GM12878 (cell line): Measurements from ENCODE around the gene FOLR2. TPM values are rescaled to one million over a fixed set of nuclear protein-coding genes. Genes with fewer than 3 reads are reported as not detected.

Source experiments
- ATAC-seq: fragments of 200-7000 bp; cut with Tn5 transposase; 3 replicates; pipeline ENCODE4 v1.9.1; 2020; ENCODE audit warnings: mild to moderate bottlenecking, moderate library complexity
- BruUV-seq: library from RNA; stranded (reverse); fragments of 400-500 nt; replicated peaks from 2 replicates; lab custom pipeline; 2021; lab: Mats Ljungman, UMichigan
- CTCF ChIA-PET: fragments of 300-600 bp; sonication (Branson Sonifier 250); formaldehyde crosslinking; extraction: SDS; loops from one replicate; lab custom pipeline; 2021; ENCODE audit warnings: inconsistent platforms; lab: Yijun Ruan, JAX
- POLR2A ChIA-PET: fragments of 350-600 bp; formaldehyde crosslinking; extraction: SDS; loops from one replicate; lab custom pipeline; 2021; ENCODE audit warnings: inconsistent platforms; lab: Charles Lee
- RAD21 ChIA-PET: fragments of 300-600 bp; sonication (Branson Sonifier 250); formaldehyde crosslinking; loops from one replicate; lab custom pipeline; 2023; ENCODE audit warnings: antibody characterized with exemption; ENCODE audit not compliant: unreplicated experiment; lab: Charles Lee
- SMC1A ChIA-PET: fragments of 300-600 bp; sonication (Branson Sonifier 250); formaldehyde crosslinking; loops from one replicate; lab custom pipeline; 2023; ENCODE audit not compliant: unreplicated experiment, uncharacterized antibody; lab: Charles Lee
- DNase-seq: peaks from one replicate; pipeline ENCODE4 v3.0.0-alpha.2; 2011; ENCODE audit warnings: low read depth, low spot score
- FAIRE-seq: peaks from 3 replicates; lab custom pipeline; 2011; peaks lifted over from hg19 to GRCh38; lab: Jason Lieb, UNC
- H2AFZ ChIP-seq: 2 replicates; pipeline ENCODE4 v1.6.0; 2011; ENCODE audit warnings: low read depth, low read length, control low read depth; ENCODE audit not compliant: control insufficient read depth
- H3K27ac ChIP-seq: 2 replicates; pipeline ENCODE4 v1.5.1; 2011; ENCODE audit warnings: control low read depth; ENCODE audit not compliant: control insufficient read depth, insufficient read depth
- H3K27me3 ChIP-seq, 2 experiments: replicated peaks in 1 of 2; 2 replicates each; pipeline versions ENCODE4 v1.6.0 to v1.6.1; 2011; ENCODE audit warnings: low read length in 1 of 2; ENCODE audit not compliant: control insufficient read depth in 2 of 2, insufficient read depth in 2 of 2
- H3K36me3 ChIP-seq, 2 experiments: 2 replicates each; pipeline ENCODE4 v1.5.1; 2011; ENCODE audit warnings: low read length in 1 of 2; ENCODE audit not compliant: control insufficient read depth in 2 of 2, insufficient read depth in 2 of 2
- H3K4me1 ChIP-seq: 2 replicates; pipeline ENCODE4 v1.6.1; 2011; ENCODE audit warnings: mild to moderate bottlenecking, low read length, moderate library complexity, mixed read lengths; ENCODE audit not compliant: control insufficient read depth, insufficient read depth
- H3K4me2 ChIP-seq: 2 replicates; pipeline ENCODE4 v1.6.0; 2011; ENCODE audit warnings: control low read depth; ENCODE audit not compliant: control insufficient read depth, insufficient read depth
- H3K4me3 ChIP-seq: fragments of 200-600 bp; sonication (generic); 2 replicates; pipeline ENCODE4 v1.5.1; 2016
- H3K79me2 ChIP-seq: 2 replicates; pipeline ENCODE4 v1.6.0; 2011; ENCODE audit warnings: low read length; ENCODE audit not compliant: control insufficient read depth, insufficient read depth
- H3K9ac ChIP-seq: 2 replicates; pipeline ENCODE4 v1.8.0; 2011; ENCODE audit warnings: low read length, control low read depth, mixed read lengths; ENCODE audit not compliant: control insufficient read depth, insufficient read depth
- H3K9me3 ChIP-seq: replicated peaks from 3 replicates; pipeline ENCODE4 v1.5.1; 2011; ENCODE audit warnings: mild to moderate bottlenecking, low read length; ENCODE audit not compliant: control insufficient read depth, insufficient read depth
- H4K20me1 ChIP-seq: 2 replicates; pipeline ENCODE4 v1.6.0; 2011; ENCODE audit not compliant: control insufficient read depth, insufficient read depth
- CBX3 ChIP-seq: fragments of 200-600 bp; sonication (generic); IDR thresholded peaks from 2 replicates; pipeline ENCODE4 v1.6.1; 2016; ENCODE audit warnings: low read depth, borderline replicate concordance
- CREB1 ChIP-seq: IDR thresholded peaks from 2 replicates; pipeline ENCODE4 v1.6.1; 2012; ENCODE audit warnings: low read depth, mild to moderate bottlenecking, inconsistent platforms
- FOXK2 ChIP-seq: fragments of 450-650 bp; IDR thresholded peaks from 2 replicates; pipeline ENCODE4 v1.6.1; 2017; ENCODE audit warnings: mild to moderate bottlenecking, moderate library complexity
- JUND ChIP-seq: IDR thresholded peaks from 2 replicates; pipeline ENCODE4 v1.6.1; 2012; ENCODE audit warnings: low read depth, mild to moderate bottlenecking, low read length, improper control_type of control experiment, moderate library complexity
- MTA3 ChIP-seq: IDR thresholded peaks from 2 replicates; pipeline ENCODE4 v1.6.1; 2012; ENCODE audit warnings: low read length, inconsistent platforms, borderline replicate concordance
- SIX5 ChIP-seq: IDR thresholded peaks from 2 replicates; pipeline ENCODE4 v1.6.1; 2011; ENCODE audit warnings: mild to moderate bottlenecking, low read depth, low read length, moderate library complexity; ENCODE audit not compliant: severe bottlenecking
- SMAD5 ChIP-seq: IDR thresholded peaks from 2 replicates; pipeline ENCODE4 v1.6.1; 2016; ENCODE audit warnings: antibody characterized with exemption, low read depth
- SUZ12 ChIP-seq: fragments of 200-600 bp; sonication (generic); IDR thresholded peaks from one replicate; pipeline ENCODE4 v1.6.1; 2018; ENCODE audit warnings: antibody characterized with exemption, mild to moderate bottlenecking; ENCODE audit not compliant: unreplicated experiment
- WRNIP1 ChIP-seq: IDR thresholded peaks from 2 replicates; pipeline ENCODE4 v1.6.1; 2011; ENCODE audit warnings: low read depth, low read length, improper control_type of control experiment, borderline replicate concordance
- ZSCAN29 ChIP-seq: fragments of 450-650 bp; IDR thresholded peaks from 2 replicates; pipeline ENCODE4 v1.6.1; 2017; ENCODE audit warnings: mild to moderate bottlenecking, moderate library complexity
- WGBS: methylation state at CpG from one replicate; pipeline ENCODE4 v1.1.6; 2016; ENCODE audit warnings: low lambda C conversion rate; ENCODE audit not compliant: insufficient replicate concordance, insufficient coverage; ENCODE audit errors: missing lambda C conversion rate; 5-methylcytosine and 5-hydroxymethylcytosine counted together
- in situ Hi-C: fragments of 300-500 bp; cut with MboI; formaldehyde crosslinking; loops from 9 replicates; pipeline ENCODE4 v1.14.3; 2018; ENCODE audit warnings: mixed read lengths
- intact Hi-C: fragments of 100-400 bp; cut with micrococcal nuclease; formaldehyde crosslinking; loops from one replicate; pipeline ENCODE4 v1.14.2; 2022; ENCODE audit not compliant: unreplicated experiment
- polyA plus RNA-seq, 11 experiments: library from polyadenylated mRNA; depleted of rRNA in 4 of 11; unstranded in 6 of 11; stranded (reverse) in 5 of 11; fragments of >200 nt; fragmentation: Nextera tagmentation in 4 of 11; fragmentation: Illumina TruSeq in 1 of 11; extraction: Ambion mirVana in 4 of 11; extraction: Trizol in 1 of 11; gene quantifications; 1 replicate in 1 of 11; 2 replicates in 10 of 11; pipeline versions ENCODE4 v1.2.1 to v1.2.3, GENCODE V29; 2011 to 2016; ENCODE audit warnings: inconsistent platforms in 2 of 11, missing spikeins in 2 of 11, low read depth in 1 of 11
- total RNA-seq, 4 experiments: library from RNA; depleted of rRNA in 3 of 4; stranded (reverse); fragments of >200 nt in 3 of 4; fragmentation: Illumina TruSeq in 1 of 4; extraction: Trizol in 1 of 4; gene quantifications; 2 replicates each; pipeline versions ENCODE4 v1.2.1 to v1.2.3, GENCODE V29; 2013 to 2021
- TF ChIP-seq, protein P1 (sequence below): fragments of 450-650 bp; conservative IDR thresholded peaks from 2 replicates; pipeline ENCODE4 v1.6.1; 2017; ENCODE audit warnings: mild to moderate bottlenecking, moderate library complexity
- TF ChIP-seq, protein P2 (sequence below), 3 experiments: IDR thresholded peaks in 2 of 3; conservative IDR thresholded peaks in 1 of 3; 2 replicates each; pipeline ENCODE4 v1.5.1; 2011; ENCODE audit warnings: low read depth in 3 of 3, low read length in 3 of 3, mild to moderate bottlenecking in 3 of 3, control low read depth in 2 of 3, moderate library complexity in 2 of 3, inconsistent platforms in 1 of 3, mixed read lengths in 1 of 3; ENCODE audit not compliant: control insufficient read depth in 2 of 3, insufficient read depth in 1 of 3; ENCODE audit errors: extremely low read depth in 1 of 3

FOLR2 gene
- total and polyA plus RNA-seq, 10 of the 15 experiments (the other 5 are each of a cell fraction or from before 2014, with no cell fraction given) = 0.10 to 11.1 (median 1.9) TPM

- in situ Hi-C loops = no loop called here
- ChIA-PET RAD21 (no interaction called here), SMC1A (no interaction called here), POLR2A (no interaction called here), CTCF (no interaction called here)
- H3K9me3 ChIP-seq = no peaks in the 10 kb centered on the region; the same call in 2 of the 3 replicates
- no peak for DNase-seq
- no peak for FAIRE-seq
- no peaks in the 10 kb centered on the region for H4K20me1 ChIP-seq
- no TSS peak for BruUV-seq
- no peak overlapping the region for H3K9ac ChIP-seq
- intact Hi-C loops = no loop called here
- TF ChIP-seq WRNIP1 (no peak), SUZ12 (peak; percentile 86)
- H3K4me2 ChIP-seq = no peak overlapping the region
- ATAC-seq = no peak
- no peak overlapping the region for H3K4me3 ChIP-seq
- no peak overlapping the region for H3K27ac ChIP-seq
- no peaks in the 10 kb centered on the region for H3K79me2 ChIP-seq
- no peaks in the 10 kb centered on the region for H3K36me3 ChIP-seq
- WGBS = 31% methylated on average over 45 of the region's 46 CpGs
- H3K4me1 ChIP-seq = no peaks in the 10 kb centered on the region
- peaks cover 11 to 26% of the 10 kb centered on the region in 2 experiments; a peak in 3 of 4 replicates for H3K27me3 ChIP-seq
- no peak overlapping the region for H2AFZ ChIP-seq
Measured at GRCh38 chr11:72244361-72245262, 28.0 kb downstream of the FOLR2 start.

- DNase-seq (no peak), FAIRE-seq (no peak), ATAC-seq (no peak)
- Histone ChIP-seq H3K4me3 (no peak overlapping the region), H3K4me1 (no peaks in the 10 kb centered on the region), H3K27me3 (peaks cover 9 to 24% of the 10 kb centered on the region in 2 experiments; a peak in 3 of 4 replicates), H3K4me2 (no peak overlapping the region), H3K79me2 (no peaks in the 10 kb centered on the region), H4K20me1 (no peaks in the 10 kb centered on the region), H3K27ac (no peak overlapping the region), H2AFZ (no peak overlapping the region), H3K9ac (no peak overlapping the region), H3K36me3 (no peaks in the 10 kb centered on the region), H3K9me3 (no peaks in the 10 kb centered on the region; the same call in 2 of the 3 replicates)
- CTCF ChIA-PET = interaction anchor here (1.2 to 2.2 kb wide), 2 partner anchors 62 to 186 kb away, joined by 4 to 10 read pairs; no protein-coding TSS in a partner anchor
- POLR2A ChIA-PET = no interaction called here
- SMC1A ChIA-PET = no interaction called here
- RAD21 ChIA-PET = interaction anchor here (0.5 kb wide), 1 partner anchor 202 kb away, joined by 3 read pairs; no protein-coding TSS in a partner anchor
- in situ Hi-C loops (no loop called here), intact Hi-C loops (no loop called here)
- no TSS peak for BruUV-seq
- WGBS = 36% methylated on average over 19 of the region's 19 CpGs
- TF ChIP-seq JUND (no peak), MTA3 (no peak), ZSCAN29 (no peak), CBX3 (no peak), SMAD5 (no peak), SIX5 (no peak), FOXK2 (no peak), CREB1 (no peak)
- TF ChIP-seq, protein P1, sequence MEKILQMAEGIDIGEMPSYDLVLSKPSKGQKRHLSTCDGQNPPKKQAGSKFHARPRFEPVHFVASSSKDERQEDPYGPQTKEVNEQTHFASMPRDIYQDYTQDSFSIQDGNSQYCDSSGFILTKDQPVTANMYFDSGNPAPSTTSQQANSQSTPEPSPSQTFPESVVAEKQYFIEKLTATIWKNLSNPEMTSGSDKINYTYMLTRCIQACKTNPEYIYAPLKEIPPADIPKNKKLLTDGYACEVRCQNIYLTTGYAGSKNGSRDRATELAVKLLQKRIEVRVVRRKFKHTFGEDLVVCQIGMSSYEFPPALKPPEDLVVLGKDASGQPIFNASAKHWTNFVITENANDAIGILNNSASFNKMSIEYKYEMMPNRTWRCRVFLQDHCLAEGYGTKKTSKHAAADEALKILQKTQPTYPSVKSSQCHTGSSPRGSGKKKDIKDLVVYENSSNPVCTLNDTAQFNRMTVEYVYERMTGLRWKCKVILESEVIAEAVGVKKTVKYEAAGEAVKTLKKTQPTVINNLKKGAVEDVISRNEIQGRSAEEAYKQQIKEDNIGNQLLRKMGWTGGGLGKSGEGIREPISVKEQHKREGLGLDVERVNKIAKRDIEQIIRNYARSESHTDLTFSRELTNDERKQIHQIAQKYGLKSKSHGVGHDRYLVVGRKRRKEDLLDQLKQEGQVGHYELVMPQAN = no peak
- TF ChIP-seq, protein P2, sequence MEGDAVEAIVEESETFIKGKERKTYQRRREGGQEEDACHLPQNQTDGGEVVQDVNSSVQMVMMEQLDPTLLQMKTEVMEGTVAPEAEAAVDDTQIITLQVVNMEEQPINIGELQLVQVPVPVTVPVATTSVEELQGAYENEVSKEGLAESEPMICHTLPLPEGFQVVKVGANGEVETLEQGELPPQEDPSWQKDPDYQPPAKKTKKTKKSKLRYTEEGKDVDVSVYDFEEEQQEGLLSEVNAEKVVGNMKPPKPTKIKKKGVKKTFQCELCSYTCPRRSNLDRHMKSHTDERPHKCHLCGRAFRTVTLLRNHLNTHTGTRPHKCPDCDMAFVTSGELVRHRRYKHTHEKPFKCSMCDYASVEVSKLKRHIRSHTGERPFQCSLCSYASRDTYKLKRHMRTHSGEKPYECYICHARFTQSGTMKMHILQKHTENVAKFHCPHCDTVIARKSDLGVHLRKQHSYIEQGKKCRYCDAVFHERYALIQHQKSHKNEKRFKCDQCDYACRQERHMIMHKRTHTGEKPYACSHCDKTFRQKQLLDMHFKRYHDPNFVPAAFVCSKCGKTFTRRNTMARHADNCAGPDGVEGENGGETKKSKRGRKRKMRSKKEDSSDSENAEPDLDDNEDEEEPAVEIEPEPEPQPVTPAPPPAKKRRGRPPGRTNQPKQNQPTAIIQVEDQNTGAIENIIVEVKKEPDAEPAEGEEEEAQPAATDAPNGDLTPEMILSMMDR (IDR thresholded peaks at IDR 0.05 in 2 of 3, conservative IDR thresholded peaks at IDR 0.05 in 1 of 3; ENCODE audit: control insufficient read depth in 2 of 3, extremely low read depth in 1 of 3, insufficient read depth in 1 of 3, low read depth in 3 of 3, low read length in 3 of 3) = no peak
Measured at GRCh38 chr11:72245263-72245816, 28.7 kb downstream of the FOLR2 start.
